Gastrocnemius medialis (tissue), 4 donors: ENCODE measurements around the gene ROBO1.

Experiments used
- CTCF ChIP-seq, 5 experiments: fragments of 450-650 bp in 3 of 5; fragments of 200-600 bp in 2 of 5; sonication (generic) in 2 of 5; IDR thresholded peaks in 4 of 5; conservative IDR thresholded peaks in 1 of 5; 1 replicate in 4 of 5; 2 replicates in 1 of 5; pipeline ENCODE4 v1.5.1; 2016 to 2019; ENCODE audit warnings: antibody characterized with exemption in 5 of 5, mild to moderate bottlenecking in 3 of 5, moderate library complexity in 3 of 5
- POLR2A ChIP-seq, 2 donors: fragments of 450-650 bp; IDR thresholded peaks; one replicate each; pipeline ENCODE4 v1.6.1; 2017; ENCODE audit warnings: antibody characterized with exemption in 2 of 2, mild to moderate bottlenecking in 2 of 2, moderate library complexity in 2 of 2

- TF ChIP-seq CTCF (IDR thresholded peaks at IDR 0.05 in 4 of 5, conservative IDR thresholded peaks at IDR 0.05 in 1 of 5), result no peak
- TF ChIP-seq POLR2A (IDR thresholded peaks at IDR 0.05), result no peak
These were observed 942.5 kb downstream of the ROBO1 start for GRCh38 chr3:78825118-78825857.
